GM20000 (cell line): ENCODE results near the gene GOT1.

ENCODE experiments used
- DNase-seq: peaks from one replicate; pipeline ENCODE4 v3.0.0; 2012; ENCODE audit warnings: low spot score
- CTCF ChIP-seq: IDR thresholded peaks from 2 replicates; pipeline ENCODE4 v1.5.1; 2012; ENCODE audit warnings: mild to moderate bottlenecking, control low read depth; ENCODE audit errors: extremely low read depth, missing control alignments

Gene GOT1

GRCh38 chr10:99360934-99361333, 69.5 kb downstream of the GOT1 start:
- DNase-seq: no peak
- TF ChIP-seq CTCF: no peak

GRCh38 chr10:99358101-99358500, 72.3 kb downstream of the GOT1 start:
- no peak for DNase-seq
- no peak for TF ChIP-seq CTCF

DNA sequence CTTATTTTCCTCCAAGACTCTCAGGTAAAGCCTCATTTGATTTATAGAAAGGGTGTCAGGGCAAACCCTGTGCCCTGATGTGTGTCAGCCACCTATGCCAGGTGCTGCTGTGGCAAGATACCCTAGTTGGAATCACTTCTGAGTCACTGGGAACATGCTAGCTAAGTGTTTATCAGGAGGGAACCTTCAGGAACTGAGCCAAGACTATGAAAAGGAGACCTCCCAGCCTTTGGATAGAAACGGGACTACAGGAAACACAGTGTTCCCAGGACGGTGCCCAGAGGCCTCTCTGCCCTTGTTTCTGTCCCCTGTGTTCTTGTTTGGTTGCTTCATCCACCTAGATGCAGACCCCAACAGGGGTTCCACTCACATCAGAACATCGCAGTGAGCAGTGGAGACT, 72.7 kb downstream of the GOT1 start:
- no peak for TF ChIP-seq CTCF
- no peak for DNase-seq

GRCh38 chr10:99353182-99353581, 77.2 kb downstream of the GOT1 start:
- no peak for DNase-seq
- TF ChIP-seq CTCF: no peak

- no peak for TF ChIP-seq CTCF
- no peak for DNase-seq
Observed at GRCh38 chr10:99347672-99348071, 82.8 kb downstream of the GOT1 start.
